Stimulated activated CD8-positive, alpha-beta memory T cell treated with anti-CD3 and anti-CD28 coated beads, Interleukin-2, amount 100 ng/mL, for 48 hours (primary cell): ENCODE results near the gene TRIM25.

Experiments used
- DNase-seq, 2 donors: peaks; one replicate each; pipeline ENCODE4 v3.0.0-alpha.2; 2020; ENCODE audit warnings: low read depth in 2 of 2

TRIM25 gene

DNA sequence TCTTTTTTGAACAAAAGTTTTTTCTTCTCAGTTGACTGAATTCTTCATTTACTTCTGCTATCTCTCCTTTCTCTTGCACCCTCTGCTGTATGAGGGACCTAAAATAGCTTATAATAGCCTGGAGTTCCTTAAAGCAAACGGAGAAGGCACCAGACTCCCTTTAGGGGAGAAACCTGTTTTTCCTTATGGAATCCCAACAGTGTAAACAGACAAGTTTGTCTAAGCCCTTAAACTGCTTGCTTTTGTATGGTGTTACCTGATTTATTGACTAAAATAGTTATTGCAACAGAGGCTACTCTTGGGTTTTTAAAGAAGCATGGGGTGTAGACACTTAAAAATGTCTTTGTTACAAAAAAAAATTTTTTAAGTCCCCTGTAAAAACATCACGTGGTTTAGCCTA is 12.9 kb upstream of the TRIM25 start:
- DNase-seq: no peak

DNA sequence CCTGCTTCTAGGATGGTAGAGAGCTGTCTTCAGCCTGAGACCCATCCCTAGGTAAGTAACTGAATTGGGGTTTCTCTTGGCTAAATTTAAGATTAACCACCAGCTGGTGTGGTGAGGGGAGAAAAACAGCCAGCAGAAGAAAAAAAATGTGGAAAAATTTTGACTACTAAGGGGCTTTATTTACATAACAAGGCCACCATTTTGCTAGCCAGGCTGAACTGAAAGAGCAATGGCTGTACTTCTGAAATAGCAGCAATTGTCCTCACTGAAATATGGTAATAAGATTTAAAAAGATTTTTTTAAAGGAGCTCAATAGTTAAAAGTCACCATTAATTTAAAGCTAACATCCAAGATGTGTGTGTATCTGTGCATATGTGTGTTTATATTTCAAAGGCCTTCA is 12.4 kb upstream of the TRIM25 start:
- DNase-seq: no peak

DNA sequence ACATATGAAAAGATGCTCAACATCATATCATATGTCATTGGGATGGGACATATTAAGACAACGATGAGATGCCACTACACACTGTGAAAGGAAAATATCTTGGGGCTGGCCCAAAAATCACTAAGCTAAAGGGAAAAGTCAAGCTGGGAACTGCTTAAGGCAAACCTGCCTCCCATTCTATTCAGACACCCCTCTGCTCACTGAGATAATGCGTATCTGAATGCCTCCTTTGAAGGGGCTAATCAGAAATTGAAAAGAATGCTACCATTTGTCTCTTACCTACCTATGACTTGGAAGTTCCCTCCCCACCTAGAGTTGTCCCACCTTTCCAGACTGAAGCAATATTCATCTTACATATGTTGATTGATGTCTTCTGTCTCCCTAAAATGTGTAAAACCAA is 11.2 kb upstream of the TRIM25 start:
- DNase-seq: no peak

GRCh38 chr17:56919717-56920116 is 5.9 kb upstream of the TRIM25 start:
- DNase-seq: no peak

- DNase-seq: no peak
Observed at GRCh38 chr17:56918916-56919315, 5.1 kb upstream of the TRIM25 start.

GRCh38 chr17:56917559-56918296 is 3.9 kb upstream of the TRIM25 start:
- DNase-seq: no peak

- no peak for DNase-seq
Observed at GRCh38 chr17:56914581-56915273, 878 bp upstream of the TRIM25 start.

GRCh38 chr17:56913353-56913866 is 439 bp downstream of the TRIM25 start:
- DNase-seq: no peak

GRCh38 chr17:56913000-56913311 is 893 bp downstream of the TRIM25 start:
- no peak for DNase-seq

DNA sequence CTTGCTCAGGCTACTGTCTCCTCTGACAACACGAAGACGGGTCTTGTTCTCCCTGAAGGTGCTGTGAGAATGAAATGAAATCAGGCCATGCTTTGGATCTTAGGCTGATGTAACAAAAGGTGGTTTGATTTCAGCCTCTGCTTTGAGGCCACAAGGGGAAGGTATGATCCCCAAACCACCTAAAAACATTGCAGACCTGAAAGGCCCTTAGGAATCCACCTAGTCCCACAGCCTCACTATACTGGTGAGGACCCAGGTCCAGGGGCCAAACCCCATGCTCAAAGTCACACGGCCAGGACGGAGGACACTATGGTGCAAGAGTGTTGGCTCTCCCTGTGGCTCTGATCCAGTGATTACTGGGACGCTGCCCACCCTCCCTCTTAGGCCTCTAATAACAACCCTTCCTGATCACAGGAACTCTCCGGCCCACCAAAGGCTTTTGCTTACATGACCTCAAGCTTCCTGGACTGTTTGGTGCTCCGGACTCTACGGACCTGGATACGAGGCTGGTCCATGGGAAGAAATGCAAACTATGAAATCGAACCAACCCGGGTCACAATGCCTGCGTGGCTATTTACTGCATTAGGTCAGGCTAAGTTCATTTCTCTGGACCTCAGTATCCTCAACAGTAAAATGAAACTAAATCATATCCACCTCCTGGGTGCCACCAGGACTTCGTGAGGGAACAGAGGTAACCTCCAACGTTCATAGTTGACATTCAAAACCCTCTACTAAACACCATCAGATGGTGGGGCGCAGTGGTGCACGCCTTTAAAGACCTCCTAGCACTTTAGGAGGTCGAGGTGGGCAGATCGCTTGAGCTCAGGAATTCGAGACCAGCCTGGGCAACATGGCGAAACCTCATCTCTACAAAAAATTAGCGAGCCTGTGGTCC is 1.5 kb downstream of the TRIM25 start:
- DNase-seq: no peak

DNA sequence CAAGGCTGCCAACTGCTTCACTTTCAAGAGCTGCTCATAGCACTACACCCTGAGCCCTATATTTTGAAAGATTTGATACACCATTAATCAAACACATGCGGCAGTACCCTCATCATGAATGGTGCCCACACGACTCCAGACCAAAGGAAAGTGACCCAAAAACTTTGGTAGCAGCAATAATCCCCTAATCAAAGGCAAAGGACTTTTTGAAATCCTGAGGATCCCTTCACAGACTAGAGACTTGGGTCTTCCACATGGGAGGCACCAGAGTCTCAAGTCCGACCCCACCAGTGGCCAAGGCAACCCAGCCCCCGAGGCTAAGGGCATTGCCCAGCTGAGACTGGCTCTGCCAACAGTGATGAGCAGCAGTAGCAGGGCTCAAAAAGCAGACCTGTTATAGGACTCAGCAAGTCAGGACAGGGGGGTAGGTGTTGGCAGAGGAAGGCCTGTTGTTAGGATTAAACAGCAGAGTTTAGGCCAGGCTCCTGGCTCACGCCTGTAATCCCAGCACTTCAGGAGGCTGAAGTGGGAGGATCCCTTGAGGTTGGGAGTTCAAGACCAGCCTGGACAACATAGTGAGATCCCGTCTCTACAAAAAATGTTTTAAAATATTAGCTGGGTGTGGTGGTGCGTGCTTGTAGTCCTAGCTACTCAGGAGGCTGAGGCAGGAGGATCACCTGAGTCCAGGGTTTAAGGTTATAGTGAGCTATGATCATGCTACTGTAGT is 3.2 kb downstream of the TRIM25 start:
- no peak for DNase-seq

DNA sequence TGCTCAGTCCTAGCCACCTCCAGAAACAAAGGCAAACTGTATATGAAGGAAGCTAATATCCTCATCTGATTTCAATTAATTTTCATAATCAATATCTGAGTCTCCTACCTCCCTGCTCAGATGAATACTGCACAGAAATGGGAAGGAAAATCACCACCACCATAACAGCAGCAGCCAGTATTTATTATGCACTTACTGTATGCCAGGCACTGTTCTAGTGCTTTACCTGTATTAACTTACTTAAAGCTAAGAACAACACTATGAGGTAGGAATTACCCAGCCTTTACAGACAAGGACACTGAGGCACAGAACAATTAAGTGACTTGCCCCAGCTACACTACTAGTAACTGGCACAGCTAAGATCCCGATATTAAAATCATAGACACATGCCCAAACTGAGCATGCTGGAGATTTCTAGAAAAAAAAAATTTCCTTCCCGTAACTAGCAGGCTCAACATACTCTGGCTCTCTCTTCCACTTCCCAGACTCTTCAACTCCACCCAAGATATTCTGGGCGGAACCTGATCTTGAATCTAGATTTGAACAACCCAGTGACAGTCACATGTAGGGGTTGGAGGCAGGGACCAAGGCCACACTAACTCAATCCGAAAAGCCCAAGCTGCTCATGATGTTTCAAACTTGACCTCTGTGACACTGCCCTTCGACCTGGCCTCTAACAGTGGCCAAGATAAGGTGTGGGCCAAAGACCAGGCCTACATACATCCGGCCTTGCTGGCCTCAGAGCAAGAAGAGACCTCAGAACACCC is 3.9 kb downstream of the TRIM25 start:
- no peak for DNase-seq

GRCh38 chr17:56908001-56908542 is 5.8 kb downstream of the TRIM25 start:
- DNase-seq: no peak

GRCh38 chr17:56903560-56903959 is 10.3 kb downstream of the TRIM25 start:
- DNase-seq: no peak

- DNase-seq: no peak
Observed at GRCh38 chr17:56902348-56902747, 11.5 kb downstream of the TRIM25 start.

- DNase-seq: no peak
Observed at GRCh38 chr17:56899403-56899802, 14.4 kb downstream of the TRIM25 start.

DNA sequence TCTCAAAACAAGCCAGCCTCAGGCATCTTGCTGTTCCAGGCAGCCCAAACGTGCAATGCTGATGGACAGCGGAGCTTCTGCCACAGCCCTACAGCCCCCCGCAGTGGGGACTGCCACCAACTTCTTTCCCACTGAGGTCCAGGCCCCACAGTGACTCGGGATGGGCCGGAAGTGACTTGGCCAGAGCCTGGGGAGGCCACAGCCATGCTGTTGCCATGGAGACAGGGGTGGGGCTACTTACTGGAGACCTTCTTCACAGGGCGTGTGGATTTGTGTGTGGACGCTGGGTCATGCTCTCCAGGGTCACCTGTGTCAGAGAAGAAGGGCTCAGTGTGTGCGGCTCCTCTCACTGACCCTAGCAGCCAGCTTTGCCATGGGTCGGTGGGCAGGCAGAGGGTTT is 15.0 kb downstream of the TRIM25 start:
- DNase-seq: no peak

GRCh38 chr17:56897646-56898424 is 16.0 kb downstream of the TRIM25 start:
- DNase-seq: no peak

- no peak for DNase-seq
Observed at GRCh38 chr17:56896968-56897359, 16.9 kb downstream of the TRIM25 start.
